Activated CD8-positive, alpha-beta T cell treated with anti-CD3 and anti-CD28 coated beads, Interleukin-2, amount 10 ng/mL, durations not matched to agents 7 days and 5 days (primary cell): ENCODE measurements around the gene ARSI. TPM values are rescaled to one million over a fixed set of nuclear protein-coding genes. Genes with fewer than 3 reads are reported as not detected.

Experiments
- ATAC-seq: fragments of 150-1000 bp; cut with Tn5 transposase; one replicate; pipeline ENCODE4 v1.10.0; 2021; ENCODE audit warnings: moderate library complexity
- CTCF ChIA-PET: fragments of 350-600 bp; sonication (Branson Sonifier 250); formaldehyde crosslinking; loops from one replicate; lab custom pipeline; 2021; ENCODE audit warnings: antibody characterized with exemption; lab: Charles Lee
- POLR2A ChIA-PET: fragments of 350-600 bp; sonication (Branson Sonifier 250); formaldehyde crosslinking; loops from one replicate; lab custom pipeline; 2021; ENCODE audit warnings: antibody characterized with exemption; lab: Charles Lee
- DNase-seq: peaks from one replicate; pipeline ENCODE4 v3.0.0-alpha.2; 2020
- H3K27ac Mint-ChIP-seq: one replicate; pipeline ENCODE4 v1.8.0; 2021; ENCODE audit warnings: mild to moderate bottlenecking, mixed read lengths
- H3K27me3 Mint-ChIP-seq: one replicate; pipeline ENCODE4 v1.8.0; 2021; ENCODE audit warnings: low read depth, mixed read lengths
- H3K36me3 Mint-ChIP-seq: one replicate; pipeline ENCODE4 v1.8.0; 2021; ENCODE audit warnings: low read depth, mixed read lengths
- H3K4me1 Mint-ChIP-seq: one replicate; pipeline ENCODE4 v1.8.0; 2021; ENCODE audit warnings: low read depth, mixed read lengths
- H3K4me3 Mint-ChIP-seq: one replicate; pipeline ENCODE4 v1.8.0; 2021; ENCODE audit warnings: mild to moderate bottlenecking, mixed read lengths
- H3K9me3 Mint-ChIP-seq: one replicate; pipeline ENCODE4 v1.8.0; 2022; ENCODE audit warnings: mixed read lengths; ENCODE audit not compliant: insufficient read depth
- total RNA-seq, 2 experiments: library from RNA; stranded (reverse); gene quantifications; one replicate each; pipeline ENCODE4 v1.2.3, GENCODE V29; 2021

Gene ARSI
- total RNA-seq, 2 experiments from 2014 or later, result not detected

- Mint-ChIP-seq H3K36me3 (no peaks in the 10 kb centered on the region), H3K4me1 (no peaks in the 10 kb centered on the region), H3K9me3 (no peaks in the 10 kb centered on the region), H3K27me3 (peaks cover 17% of the 10 kb centered on the region), H3K27ac (no peak overlapping the region), H3K4me3 (no peak overlapping the region)
- CTCF ChIA-PET, result no interaction called here
- no peak for DNase-seq
- no peak for ATAC-seq
- POLR2A ChIA-PET, result no interaction called here
Measured at GRCh38 chr5:150270541-150271295, 32.0 kb downstream of the ARSI start.

GRCh38 chr5:150266871-150267291 lies 35.8 kb downstream of the ARSI start:
- ChIA-PET CTCF (no interaction called here), POLR2A (no interaction called here)
- no peaks in the 10 kb centered on the region for H3K4me1 Mint-ChIP-seq
- DNase-seq (no peak), ATAC-seq (no peak)
- H3K36me3 Mint-ChIP-seq, result no peaks in the 10 kb centered on the region
- H3K4me3 Mint-ChIP-seq, result no peak overlapping the region
- H3K27me3 Mint-ChIP-seq, result peaks cover 3% of the 10 kb centered on the region
- H3K9me3 Mint-ChIP-seq, result no peaks in the 10 kb centered on the region
- no peak overlapping the region for H3K27ac Mint-ChIP-seq

- Mint-ChIP-seq H3K36me3 (no peaks in the 10 kb centered on the region), H3K9me3 (no peaks in the 10 kb centered on the region), H3K27ac (no peak overlapping the region), H3K4me3 (no peak overlapping the region), H3K27me3 (peaks cover 3% of the 10 kb centered on the region), H3K4me1 (no peaks in the 10 kb centered on the region)
- DNase-seq (no peak), ATAC-seq (no peak)
- ChIA-PET CTCF (no interaction called here), POLR2A (no interaction called here)
Measured at GRCh38 chr5:150265870-150266383, 36.8 kb downstream of the ARSI start.

GRCh38 chr5:150264667-150265603 lies 37.8 kb downstream of the ARSI start:
- DNase-seq (no peak), ATAC-seq (no peak)
- H3K36me3 Mint-ChIP-seq, result no peaks in the 10 kb centered on the region
- ChIA-PET POLR2A (no interaction called here), CTCF (interaction anchor here (0.9 kb wide), 1 partner anchor 167 kb away, joined by 3 read pairs; no protein-coding TSS in a partner anchor)
- H3K4me3 Mint-ChIP-seq, result no peak overlapping the region
- no peaks in the 10 kb centered on the region for H3K4me1 Mint-ChIP-seq
- H3K27ac Mint-ChIP-seq, result no peak overlapping the region
- H3K9me3 Mint-ChIP-seq, result no peaks in the 10 kb centered on the region
- H3K27me3 Mint-ChIP-seq, result peaks cover 3% of the 10 kb centered on the region

- Mint-ChIP-seq H3K9me3 (no peaks in the 10 kb centered on the region), H3K4me3 (no peak overlapping the region), H3K4me1 (no peaks in the 10 kb centered on the region), H3K36me3 (no peaks in the 10 kb centered on the region), H3K27ac (no peak overlapping the region), H3K27me3 (peaks cover 3% of the 10 kb centered on the region)
- no peak for DNase-seq
- ChIA-PET CTCF (interaction anchor here (0.9 kb wide), 1 partner anchor 168 kb away, joined by 3 read pairs; no protein-coding TSS in a partner anchor), POLR2A (no interaction called here)
- no peak for ATAC-seq
Measured at GRCh38 chr5:150263801-150264621, 38.7 kb downstream of the ARSI start.

- H3K36me3 Mint-ChIP-seq, result no peaks in the 10 kb centered on the region
- CTCF ChIA-PET, result interaction anchor here (1.1 kb wide), 1 partner anchor 88 kb away, joined by 4 read pairs; no protein-coding TSS in a partner anchor
Measured at GRCh38 chr5:150263375-150263775, 39.3 kb downstream of the ARSI start.

GRCh38 chr5:150262502-150262901 lies 40.2 kb downstream of the ARSI start:
- Mint-ChIP-seq H3K36me3 (no peaks in the 10 kb centered on the region), H3K27me3 (peaks cover 3% of the 10 kb centered on the region), H3K9me3 (no peaks in the 10 kb centered on the region), H3K27ac (no peak overlapping the region), H3K4me1 (no peaks in the 10 kb centered on the region), H3K4me3 (no peak overlapping the region)
- no peak for DNase-seq
- ChIA-PET POLR2A (interaction anchor here (0.6 kb wide), 1 partner anchor 426 kb away, joined by 5 read pairs; no protein-coding TSS in a partner anchor), CTCF (interaction anchor here (0.9 to 1.7 kb wide), 3 partner anchors 12 to 89 kb away, joined by 3 to 4 read pairs (median 4); no protein-coding TSS in a partner anchor)
- no peak for ATAC-seq

More at GRCh38 chr5:150263375-150263775, 39.3 kb downstream of the ARSI start:
- H3K4me3 Mint-ChIP-seq, result no peak overlapping the region
- no peak for ATAC-seq
- H3K27me3 Mint-ChIP-seq, result peaks cover 3% of the 10 kb centered on the region
- no peaks in the 10 kb centered on the region for H3K9me3 Mint-ChIP-seq
- no peak overlapping the region for H3K27ac Mint-ChIP-seq
- no peaks in the 10 kb centered on the region for H3K4me1 Mint-ChIP-seq
- POLR2A ChIA-PET, result no interaction called here
- DNase-seq, result no peak

GRCh38 chr5:150261231-150261630 lies 41.5 kb downstream of the ARSI start:
- no peak for ATAC-seq
- POLR2A ChIA-PET, result interaction anchor here (0.6 kb wide), 1 partner anchor 120 kb away, joined by 3 read pairs; no protein-coding TSS in a partner anchor

GRCh38 chr5:150258130-150258529 lies 44.6 kb downstream of the ARSI start:
- CTCF ChIA-PET, result interaction anchor here (0.8 to 1.4 kb wide), 2 partner anchors 93 to 192 kb away, joined by 3 to 5 read pairs; no protein-coding TSS in a partner anchor
- ATAC-seq, result peak; percentile 47
- peaks cover 2% of the 10 kb centered on the region for H3K27me3 Mint-ChIP-seq
- no peak overlapping the region for H3K27ac Mint-ChIP-seq
- no peaks in the 10 kb centered on the region for H3K9me3 Mint-ChIP-seq
- no peaks in the 10 kb centered on the region for H3K36me3 Mint-ChIP-seq
- no peak for DNase-seq
- POLR2A ChIA-PET, result no interaction called here
- H3K4me3 Mint-ChIP-seq, result no peak overlapping the region
- no peaks in the 10 kb centered on the region for H3K4me1 Mint-ChIP-seq

More at GRCh38 chr5:150261231-150261630, 41.5 kb downstream of the ARSI start:
- Mint-ChIP-seq H3K27me3 (peaks cover 3% of the 10 kb centered on the region), H3K27ac (no peak overlapping the region), H3K4me3 (no peak overlapping the region), H3K9me3 (no peaks in the 10 kb centered on the region), H3K4me1 (no peaks in the 10 kb centered on the region), H3K36me3 (no peaks in the 10 kb centered on the region)
- no peak for DNase-seq
- CTCF ChIA-PET, result interaction anchor here (1.7 kb wide), 1 partner anchor 90 kb away, joined by 4 read pairs; no protein-coding TSS in a partner anchor

GRCh38 chr5:150257424-150257823 lies 45.3 kb downstream of the ARSI start:
- CTCF ChIA-PET, result interaction anchor here (0.8 kb wide), 1 partner anchor 193 kb away, joined by 3 read pairs; no protein-coding TSS in a partner anchor
- POLR2A ChIA-PET, result no interaction called here
- peaks cover 2% of the 10 kb centered on the region for H3K27me3 Mint-ChIP-seq
- no peak for ATAC-seq
- no peak overlapping the region for H3K27ac Mint-ChIP-seq
- no peak overlapping the region for H3K4me3 Mint-ChIP-seq
- no peaks in the 10 kb centered on the region for H3K9me3 Mint-ChIP-seq
- no peaks in the 10 kb centered on the region for H3K36me3 Mint-ChIP-seq
- no peaks in the 10 kb centered on the region for H3K4me1 Mint-ChIP-seq
- DNase-seq, result no peak
